CD14-positive monocyte (primary cell): ENCODE measurements around the gene PUM1. TPM values are rescaled to one million over a fixed set of nuclear protein-coding genes. Genes with fewer than 3 reads are reported as not detected.

Experiments used
- DNase-seq, 3 donors: peaks; one replicate each; pipeline ENCODE4 v3.0.0-alpha.2; 2011 to 2022
- H2AFZ ChIP-seq: 2 replicates; pipeline ENCODE4 v1.6.0; 2012; ENCODE audit warnings: mild to moderate bottlenecking, low read depth, low read length, inconsistent platforms; ENCODE audit not compliant: insufficient read depth, poor library complexity, severe bottlenecking
- H3K27ac ChIP-seq, 2 donors: 1 replicate in 1 of 2; 2 replicates in 1 of 2; pipeline ENCODE4 v1.5.1; 2012 to 2013; ENCODE audit warnings: low read length in 2 of 2, control low read depth in 1 of 2, inconsistent platforms in 1 of 2, low read depth in 1 of 2, mild to moderate bottlenecking in 1 of 2
- H3K27me3 ChIP-seq, 2 donors: one replicate each; pipeline versions ENCODE4 v1.6.0 to v1.6.1; 2011 to 2013; ENCODE audit warnings: low read length in 2 of 2; ENCODE audit not compliant: control insufficient read depth in 2 of 2, insufficient read depth in 2 of 2
- H3K36me3 ChIP-seq, 2 donors: replicated peaks in 1 of 2; 1 replicate in 1 of 2; 2 replicates in 1 of 2; pipeline versions ENCODE4 v1.5.1 to v1.6.1; 2012 to 2013; ENCODE audit warnings: low read length in 2 of 2, control low read depth in 1 of 2, inconsistent platforms in 1 of 2, mild to moderate bottlenecking in 1 of 2; ENCODE audit not compliant: insufficient read depth in 2 of 2, control insufficient read depth in 1 of 2
- H3K4me1 ChIP-seq, 2 donors: 1 replicate in 1 of 2; 2 replicates in 1 of 2; pipeline versions ENCODE4 v1.5.1 to v1.6.1; 2012 to 2013; ENCODE audit warnings: low read length in 2 of 2, control low read depth in 1 of 2, inconsistent platforms in 1 of 2, mild to moderate bottlenecking in 1 of 2, moderate library complexity in 1 of 2; ENCODE audit not compliant: insufficient read depth in 2 of 2, control insufficient read depth in 1 of 2
- H3K4me2 ChIP-seq: replicated peaks from 2 replicates; pipeline ENCODE3; 2012; ENCODE audit warnings: low read length, moderate library complexity, mild to moderate bottlenecking; ENCODE audit not compliant: poor library complexity, severe bottlenecking; ENCODE audit errors: extremely low read depth
- H3K4me3 ChIP-seq, 3 experiments: fragments of 200-600 bp in 1 of 3; sonication (generic) in 1 of 3; replicated peaks in 1 of 3; 1 replicate in 2 of 3; 2 replicates in 1 of 3; pipeline ENCODE4 v1.5.1; 2011 to 2013; ENCODE audit warnings: low read length in 3 of 3, mild to moderate bottlenecking in 3 of 3, control low read depth in 2 of 3, low read depth in 2 of 3, inconsistent platforms in 1 of 3, moderate library complexity in 1 of 3
- H3K79me2 ChIP-seq: 2 replicates; pipeline ENCODE4 v1.6.0; 2012; ENCODE audit warnings: mild to moderate bottlenecking, control low read depth, inconsistent platforms, low read length, moderate library complexity; ENCODE audit not compliant: insufficient read depth
- H3K9ac ChIP-seq: 2 replicates; pipeline ENCODE4 v1.6.0; 2017; ENCODE audit warnings: low read length, mild to moderate bottlenecking; ENCODE audit not compliant: insufficient read depth, poor library complexity, severe bottlenecking
- H3K9me3 ChIP-seq, 2 donors: replicated peaks in 1 of 2; 1 replicate in 1 of 2; 2 replicates in 1 of 2; pipeline versions ENCODE4 v1.5.1 to v1.6.1; 2012 to 2013; ENCODE audit warnings: low read length in 2 of 2, control low read depth in 1 of 2; ENCODE audit not compliant: control insufficient read depth in 1 of 2, insufficient read depth in 1 of 2
- H4K20me1 ChIP-seq: 2 replicates; pipeline ENCODE4 v1.6.0; 2012; ENCODE audit warnings: mild to moderate bottlenecking, low read length, control low read depth, moderate library complexity; ENCODE audit not compliant: insufficient read depth
- H3K27ac Mint-ChIP-seq, 7 donors: one replicate each; pipeline ENCODE4 v1.8.0; 2020; ENCODE audit warnings: mild to moderate bottlenecking in 7 of 7, mixed read lengths in 7 of 7, moderate library complexity in 6 of 7, inconsistent platforms in 2 of 7
- H3K27me3 Mint-ChIP-seq, 3 donors: one replicate each; pipeline ENCODE4 v1.8.0; 2021 to 2022; ENCODE audit warnings: low read depth in 3 of 3, mild to moderate bottlenecking in 3 of 3, mixed read lengths in 3 of 3, moderate library complexity in 3 of 3, inconsistent platforms in 1 of 3
- H3K36me3 Mint-ChIP-seq, 2 donors: one replicate each; pipeline ENCODE4 v1.8.0; 2020; ENCODE audit warnings: mixed read lengths in 2 of 2, inconsistent platforms in 1 of 2, mild to moderate bottlenecking in 1 of 2
- H3K4me1 Mint-ChIP-seq: one replicate; pipeline ENCODE4 v1.8.0; 2020; ENCODE audit warnings: mild to moderate bottlenecking, mixed read lengths
- H3K4me3 Mint-ChIP-seq, 2 donors: one replicate each; pipeline ENCODE4 v1.8.0; 2020; ENCODE audit warnings: mild to moderate bottlenecking in 2 of 2, mixed read lengths in 2 of 2, moderate library complexity in 1 of 2
- H3K9me3 Mint-ChIP-seq, 7 donors: one replicate each; pipeline ENCODE4 v1.8.0; 2020 to 2022; ENCODE audit warnings: mixed read lengths in 7 of 7, mild to moderate bottlenecking in 6 of 7, moderate library complexity in 6 of 7, inconsistent platforms in 2 of 7
- WGBS: methylation state at CpG from one replicate; pipeline ENCODE4 v1.1.5; 2013; ENCODE audit warnings: missing lambda C conversion rate; ENCODE audit not compliant: insufficient coverage; 5-methylcytosine and 5-hydroxymethylcytosine counted together
- intact Hi-C, 2 donors: fragments of 100-400 bp; cut with micrococcal nuclease; formaldehyde crosslinking; loops; one replicate each; pipeline versions ENCODE4 v1.15.0 to v1.15.1; 2023
- polyA plus RNA-seq, 3 donors: library from polyadenylated mRNA; depleted of rRNA in 1 of 3; unstranded in 2 of 3; stranded (reverse) in 1 of 3; fragments of 300-500 nt in 2 of 3; fragments of >200 nt in 1 of 3; fragmentation: Illumina TruSeq in 2 of 3; gene quantifications; 1 replicate in 2 of 3; 2 replicates in 1 of 3; pipeline ENCODE4 v1.2.3, GENCODE V29; 2012 to 2021
- TF ChIP-seq, protein P1 (sequence below): fragments of 200-600 bp; IDR thresholded peaks from one replicate; pipeline ENCODE4 v1.8.0; 2022; ENCODE audit warnings: antibody characterized with exemption, mild to moderate bottlenecking

PUM1 gene
- polyA plus RNA-seq, 3 donors, result 55.0 to 86.1 (median 62.4) TPM

DNA sequence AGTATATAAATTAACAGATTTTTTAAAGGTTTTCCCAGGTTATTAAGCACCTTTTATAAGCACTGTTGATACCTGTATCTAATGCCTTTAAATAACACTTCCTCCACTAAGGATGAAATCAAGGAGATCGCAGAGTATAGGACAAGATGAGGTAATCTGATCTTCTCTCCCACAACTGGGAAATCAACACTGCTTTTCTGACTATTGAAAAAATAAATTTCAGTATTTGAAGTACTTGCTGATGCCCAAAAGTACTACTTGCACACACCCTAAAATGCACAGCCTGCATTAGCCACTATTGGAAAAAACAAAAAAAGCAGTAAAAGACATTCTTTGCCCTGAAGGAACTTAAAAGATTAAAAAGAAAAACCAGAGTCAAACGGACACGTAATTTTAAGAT, 48.6 kb downstream of the PUM1 start:
- Histone ChIP-seq H3K4me3 (no peak overlapping the region), H3K79me2 (peaks cover 100% of the 10 kb centered on the region), H3K27me3 (no peaks in the 10 kb centered on the region), H3K9me3 (no peaks in the 10 kb centered on the region), H3K9ac (no peak overlapping the region), H3K36me3 (peaks cover 2 to 21% of the 10 kb centered on the region in 2 donors), H3K27ac (no peak overlapping the region), H2AFZ (no peak overlapping the region), H3K4me2 (no peak overlapping the region), H4K20me1 (peaks cover 100% of the 10 kb centered on the region), H3K4me1 (peaks cover 4 to 11% of the 10 kb centered on the region in 2 donors)
- TF ChIP-seq, protein P1, sequence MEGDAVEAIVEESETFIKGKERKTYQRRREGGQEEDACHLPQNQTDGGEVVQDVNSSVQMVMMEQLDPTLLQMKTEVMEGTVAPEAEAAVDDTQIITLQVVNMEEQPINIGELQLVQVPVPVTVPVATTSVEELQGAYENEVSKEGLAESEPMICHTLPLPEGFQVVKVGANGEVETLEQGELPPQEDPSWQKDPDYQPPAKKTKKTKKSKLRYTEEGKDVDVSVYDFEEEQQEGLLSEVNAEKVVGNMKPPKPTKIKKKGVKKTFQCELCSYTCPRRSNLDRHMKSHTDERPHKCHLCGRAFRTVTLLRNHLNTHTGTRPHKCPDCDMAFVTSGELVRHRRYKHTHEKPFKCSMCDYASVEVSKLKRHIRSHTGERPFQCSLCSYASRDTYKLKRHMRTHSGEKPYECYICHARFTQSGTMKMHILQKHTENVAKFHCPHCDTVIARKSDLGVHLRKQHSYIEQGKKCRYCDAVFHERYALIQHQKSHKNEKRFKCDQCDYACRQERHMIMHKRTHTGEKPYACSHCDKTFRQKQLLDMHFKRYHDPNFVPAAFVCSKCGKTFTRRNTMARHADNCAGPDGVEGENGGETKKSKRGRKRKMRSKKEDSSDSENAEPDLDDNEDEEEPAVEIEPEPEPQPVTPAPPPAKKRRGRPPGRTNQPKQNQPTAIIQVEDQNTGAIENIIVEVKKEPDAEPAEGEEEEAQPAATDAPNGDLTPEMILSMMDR, result no peak
- Mint-ChIP-seq H3K36me3 (peaks cover 10 to 25% of the 10 kb centered on the region in 2 donors), H3K27ac (peak overlapping the region in 2 of 7 donors; percentile 13 to 30), H3K27me3 (no peaks in the 10 kb centered on the region), H3K4me3 (no peak overlapping the region), H3K4me1 (peaks cover 37% of the 10 kb centered on the region), H3K9me3 (no peaks in the 10 kb centered on the region)
- WGBS, result no CpG with 5 or more reads among the region's 3 CpGs
- intact Hi-C loops, result no loop called here
- DNase-seq, result no peak

DNA sequence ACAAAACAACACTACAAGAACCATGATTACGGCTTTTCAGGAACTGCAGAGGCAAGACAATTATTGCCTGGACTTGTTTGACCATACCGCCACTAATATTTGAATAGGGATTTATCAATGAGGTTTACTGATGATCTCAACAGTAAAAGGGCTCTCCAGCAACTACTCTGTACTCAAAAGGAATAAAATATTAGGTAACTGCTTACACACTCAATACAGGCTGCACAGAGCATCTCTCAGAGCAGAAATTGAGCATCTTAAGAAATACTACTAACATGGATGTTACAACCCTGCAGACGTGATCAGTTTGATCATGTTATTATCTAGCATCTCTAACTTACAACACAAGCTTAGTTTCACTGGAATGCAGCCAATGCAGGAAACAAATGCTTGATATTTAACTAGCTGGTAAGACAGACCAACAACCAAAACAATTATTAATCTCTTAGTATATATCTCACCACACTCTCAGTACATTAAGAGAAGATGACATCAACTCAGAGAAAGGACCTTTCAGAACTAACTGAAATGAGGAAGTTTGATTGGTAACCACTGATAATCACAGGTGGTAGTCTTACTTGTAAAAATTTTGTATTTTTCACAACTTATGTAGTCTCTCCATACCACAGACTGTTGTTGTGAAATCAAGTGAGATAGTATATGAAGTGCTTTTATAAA, 52.2 kb downstream of the PUM1 start:
- intact Hi-C loops, result no loop called here
- Histone ChIP-seq H3K4me1 (no peaks in the 10 kb centered on the region), H3K9me3 (no peaks in the 10 kb centered on the region), H3K27me3 (no peaks in the 10 kb centered on the region), H3K36me3 (peaks cover 2 to 7% of the 10 kb centered on the region in 2 donors), H2AFZ (no peak overlapping the region), H3K4me3 (no peak overlapping the region), H4K20me1 (peaks cover 100% of the 10 kb centered on the region), H3K4me2 (no peak overlapping the region), H3K9ac (no peak overlapping the region), H3K27ac (peak overlapping the region in 1 of 2 donors; percentile 27), H3K79me2 (peaks cover 100% of the 10 kb centered on the region)
- DNase-seq, result peak in 2 of 3 donors; percentile 5 to 23
- TF ChIP-seq, protein P1, result no peak
- WGBS, result 44% methylated on average over 1 of the region's 3 CpGs
- Mint-ChIP-seq H3K4me1 (peaks cover 22% of the 10 kb centered on the region), H3K27me3 (no peaks in the 10 kb centered on the region), H3K9me3 (no peaks in the 10 kb centered on the region), H3K36me3 (peaks cover 7 to 16% of the 10 kb centered on the region in 2 donors), H3K27ac (peak overlapping the region in 3 of 7 donors; percentile 10 to 20 (median 12)), H3K4me3 (no peak overlapping the region)
